DND-41 (cell line): ENCODE data around the gene KRTAP12-1.

ENCODE experiments used
- CTCF ChIP-seq: IDR thresholded peaks from 2 replicates; pipeline ENCODE4 v1.5.1; 2012; ENCODE audit warnings: borderline replicate concordance, low read length, moderate library complexity, mild to moderate bottlenecking; ENCODE audit not compliant: poor library complexity, severe bottlenecking; ENCODE audit errors: extremely low read depth
- EZH2 ChIP-seq: IDR thresholded peaks from 3 replicates; pipeline ENCODE4 v1.6.1; 2012; ENCODE audit warnings: borderline replicate concordance, low read depth, mild to moderate bottlenecking, moderate library complexity, low read length, inconsistent platforms; ENCODE audit not compliant: severe bottlenecking

DNA sequence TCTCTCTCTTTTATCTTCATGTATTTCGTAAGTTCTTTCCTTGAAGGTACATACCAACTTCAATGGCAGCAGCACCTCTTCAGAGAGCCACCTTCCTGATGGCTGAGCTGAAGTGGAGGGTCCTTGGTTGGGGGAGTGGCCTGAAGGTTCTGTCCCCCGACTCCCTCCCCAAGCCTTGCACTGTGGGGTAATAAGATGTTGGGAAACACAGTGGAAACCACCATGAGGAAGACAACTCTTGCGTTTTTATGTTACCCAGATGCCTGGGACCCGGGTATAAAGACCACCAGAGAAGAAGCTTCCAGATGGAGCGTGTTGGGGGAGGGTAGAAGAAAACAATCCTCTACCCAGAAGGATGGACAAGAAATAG is 23.4 kb downstream of the KRTAP12-1 start:
- TF ChIP-seq CTCF (no peak), EZH2 (no peak)
